Measurements from ENCODE around the gene KIF22.

DNA sequence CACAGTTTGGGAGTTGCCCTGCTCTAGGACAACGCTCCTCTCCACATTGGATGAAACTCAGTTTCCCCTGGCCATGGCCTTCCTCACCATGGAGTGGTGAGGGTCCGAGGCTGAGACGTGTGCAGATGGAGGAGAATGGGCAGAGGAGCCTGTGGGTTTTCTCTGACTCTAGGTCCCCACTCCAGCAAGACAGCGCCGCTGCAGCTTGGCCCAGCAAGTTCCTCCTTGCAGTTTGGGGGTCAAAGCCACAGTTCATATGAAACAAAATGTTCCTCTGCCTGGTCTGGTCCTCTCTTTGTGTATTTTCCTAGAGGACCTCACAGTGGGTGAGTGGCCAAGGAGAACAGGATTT, 47.1 kb upstream of the KIF22 start:
- TF ChIP-seq, protein P1, sequence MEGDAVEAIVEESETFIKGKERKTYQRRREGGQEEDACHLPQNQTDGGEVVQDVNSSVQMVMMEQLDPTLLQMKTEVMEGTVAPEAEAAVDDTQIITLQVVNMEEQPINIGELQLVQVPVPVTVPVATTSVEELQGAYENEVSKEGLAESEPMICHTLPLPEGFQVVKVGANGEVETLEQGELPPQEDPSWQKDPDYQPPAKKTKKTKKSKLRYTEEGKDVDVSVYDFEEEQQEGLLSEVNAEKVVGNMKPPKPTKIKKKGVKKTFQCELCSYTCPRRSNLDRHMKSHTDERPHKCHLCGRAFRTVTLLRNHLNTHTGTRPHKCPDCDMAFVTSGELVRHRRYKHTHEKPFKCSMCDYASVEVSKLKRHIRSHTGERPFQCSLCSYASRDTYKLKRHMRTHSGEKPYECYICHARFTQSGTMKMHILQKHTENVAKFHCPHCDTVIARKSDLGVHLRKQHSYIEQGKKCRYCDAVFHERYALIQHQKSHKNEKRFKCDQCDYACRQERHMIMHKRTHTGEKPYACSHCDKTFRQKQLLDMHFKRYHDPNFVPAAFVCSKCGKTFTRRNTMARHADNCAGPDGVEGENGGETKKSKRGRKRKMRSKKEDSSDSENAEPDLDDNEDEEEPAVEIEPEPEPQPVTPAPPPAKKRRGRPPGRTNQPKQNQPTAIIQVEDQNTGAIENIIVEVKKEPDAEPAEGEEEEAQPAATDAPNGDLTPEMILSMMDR (IDR thresholded peaks at IDR 0.05) = no peak
- TF ChIP-seq, protein P2, sequence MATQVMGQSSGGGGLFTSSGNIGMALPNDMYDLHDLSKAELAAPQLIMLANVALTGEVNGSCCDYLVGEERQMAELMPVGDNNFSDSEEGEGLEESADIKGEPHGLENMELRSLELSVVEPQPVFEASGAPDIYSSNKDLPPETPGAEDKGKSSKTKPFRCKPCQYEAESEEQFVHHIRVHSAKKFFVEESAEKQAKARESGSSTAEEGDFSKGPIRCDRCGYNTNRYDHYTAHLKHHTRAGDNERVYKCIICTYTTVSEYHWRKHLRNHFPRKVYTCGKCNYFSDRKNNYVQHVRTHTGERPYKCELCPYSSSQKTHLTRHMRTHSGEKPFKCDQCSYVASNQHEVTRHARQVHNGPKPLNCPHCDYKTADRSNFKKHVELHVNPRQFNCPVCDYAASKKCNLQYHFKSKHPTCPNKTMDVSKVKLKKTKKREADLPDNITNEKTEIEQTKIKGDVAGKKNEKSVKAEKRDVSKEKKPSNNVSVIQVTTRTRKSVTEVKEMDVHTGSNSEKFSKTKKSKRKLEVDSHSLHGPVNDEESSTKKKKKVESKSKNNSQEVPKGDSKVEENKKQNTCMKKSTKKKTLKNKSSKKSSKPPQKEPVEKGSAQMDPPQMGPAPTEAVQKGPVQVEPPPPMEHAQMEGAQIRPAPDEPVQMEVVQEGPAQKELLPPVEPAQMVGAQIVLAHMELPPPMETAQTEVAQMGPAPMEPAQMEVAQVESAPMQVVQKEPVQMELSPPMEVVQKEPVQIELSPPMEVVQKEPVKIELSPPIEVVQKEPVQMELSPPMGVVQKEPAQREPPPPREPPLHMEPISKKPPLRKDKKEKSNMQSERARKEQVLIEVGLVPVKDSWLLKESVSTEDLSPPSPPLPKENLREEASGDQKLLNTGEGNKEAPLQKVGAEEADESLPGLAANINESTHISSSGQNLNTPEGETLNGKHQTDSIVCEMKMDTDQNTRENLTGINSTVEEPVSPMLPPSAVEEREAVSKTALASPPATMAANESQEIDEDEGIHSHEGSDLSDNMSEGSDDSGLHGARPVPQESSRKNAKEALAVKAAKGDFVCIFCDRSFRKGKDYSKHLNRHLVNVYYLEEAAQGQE (IDR thresholded peaks at IDR 0.05; ENCODE audit: low read depth, low read length) = no peak

Measured in SK-N-SH (cell line).